DOHH2 (cell line): ENCODE measurements around the gene SLC9A9.

ENCODE experiments used
- H3F3A ChIP-seq: fragments of 200-600 bp; sonication (generic), shearing (Covaris generic); 2 replicates; pipeline ENCODE4 v1.6.0; 2016; ENCODE audit warnings: antibody characterized with exemption, mild to moderate bottlenecking; ENCODE audit not compliant: control insufficient read depth, insufficient read depth
- H3K27ac ChIP-seq: fragments of 200-600 bp; sonication (generic); 2 replicates; pipeline ENCODE4 v1.5.1; 2014; ENCODE audit warnings: low read depth, mild to moderate bottlenecking, low read length, moderate library complexity
- H3K27me3 ChIP-seq: fragments of 200-600 bp; sonication (generic); 2 replicates; pipeline ENCODE4 v1.6.1; 2014; ENCODE audit warnings: mild to moderate bottlenecking, low read length, mixed read lengths; ENCODE audit not compliant: control insufficient read depth
- H3K36me3 ChIP-seq: fragments of 200-600 bp; sonication (generic); 2 replicates; pipeline ENCODE4 v1.6.1; 2014; ENCODE audit warnings: mild to moderate bottlenecking, low read length, moderate library complexity, mixed read lengths; ENCODE audit not compliant: control insufficient read depth
- H3K4me1 ChIP-seq: fragments of 200-600 bp; sonication (generic); 2 replicates; pipeline ENCODE4 v1.6.1; 2014; ENCODE audit warnings: mild to moderate bottlenecking, low read length, mixed read lengths; ENCODE audit not compliant: control insufficient read depth
- H3K4me2 ChIP-seq: fragments of 200-600 bp; sonication (generic); 2 replicates; pipeline ENCODE4 v1.6.0; 2014; ENCODE audit warnings: mild to moderate bottlenecking, low read length, moderate library complexity
- H3K4me3 ChIP-seq: fragments of 200-600 bp; sonication (generic); 2 replicates; pipeline ENCODE4 v1.5.1; 2014; ENCODE audit warnings: mild to moderate bottlenecking, low read length, mixed read lengths
- H3K79me2 ChIP-seq: fragments of 200-600 bp; sonication (generic); 2 replicates; pipeline ENCODE4 v1.6.1; 2014; ENCODE audit warnings: mild to moderate bottlenecking, low read length, mixed read lengths; ENCODE audit not compliant: control insufficient read depth
- H3K9me2 ChIP-seq: fragments of 200-600 bp; sonication (generic); replicated peaks from 2 replicates; pipeline ENCODE4 v1.6.1; 2014; ENCODE audit warnings: mild to moderate bottlenecking, low read length, mixed read lengths; ENCODE audit not compliant: control insufficient read depth
- H3K9me3 ChIP-seq: fragments of 200-600 bp; sonication (generic); 2 replicates; pipeline ENCODE4 v1.6.1; 2014; ENCODE audit warnings: antibody characterized with exemption, low read length, mixed read lengths; ENCODE audit not compliant: control insufficient read depth, insufficient read depth
- H4K20me1 ChIP-seq: fragments of 200-600 bp; sonication (generic); 2 replicates; pipeline ENCODE4 v1.6.0; 2014; ENCODE audit warnings: low read depth, mild to moderate bottlenecking, antibody characterized with exemption, low read length, moderate library complexity; ENCODE audit not compliant: control insufficient read depth, insufficient read depth
- EZH2phosphoT487 ChIP-seq: fragments of 200-600 bp; sonication (generic); IDR thresholded peaks from 2 replicates; pipeline ENCODE4 v1.6.1; 2017; ENCODE audit warnings: borderline replicate concordance, mild to moderate bottlenecking, antibody characterized with exemption, low read length, moderate library complexity, mixed read lengths
- TF ChIP-seq, protein P1 (sequence below): fragments of 200-600 bp; sonication (generic); IDR thresholded peaks from one replicate; pipeline ENCODE4 v1.5.1; 2014; ENCODE audit warnings: antibody characterized with exemption, mild to moderate bottlenecking, low read depth, low read length; ENCODE audit not compliant: poor library complexity, severe bottlenecking

Gene SLC9A9

DNA sequence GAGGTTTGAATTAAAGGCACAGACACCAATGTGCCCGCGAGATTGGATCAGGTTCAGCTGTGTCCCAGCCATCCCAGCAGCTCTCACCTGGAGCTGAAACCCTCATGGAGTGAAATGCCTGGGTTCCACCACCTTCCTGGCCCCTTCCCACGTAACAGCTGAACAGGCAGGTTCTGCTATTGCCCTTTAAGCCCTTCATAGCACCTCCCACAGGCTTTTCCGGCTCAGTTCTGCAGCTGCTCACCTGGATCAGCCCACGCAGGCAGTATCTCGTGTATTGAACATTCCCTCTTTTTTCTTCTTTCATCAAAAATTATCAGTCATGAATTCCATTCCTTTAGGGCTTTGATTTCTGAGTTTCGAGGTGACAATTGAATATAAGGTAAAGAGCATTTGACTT lies 129.8 kb downstream of the SLC9A9 start:
- no peaks in the 10 kb centered on the region for H4K20me1 ChIP-seq
- no peak overlapping the region for H3K4me3 ChIP-seq
- H3K36me3 ChIP-seq = no peaks in the 10 kb centered on the region
- no peaks in the 10 kb centered on the region for H3K4me1 ChIP-seq
- H3K4me2 ChIP-seq = no peak overlapping the region
- H3K9me3 ChIP-seq = no peaks in the 10 kb centered on the region
- no peaks in the 10 kb centered on the region for H3K9me2 ChIP-seq
- no peaks in the 10 kb centered on the region for H3K27me3 ChIP-seq
- H3K27ac ChIP-seq = no peak overlapping the region
- H3K79me2 ChIP-seq = no peaks in the 10 kb centered on the region
- TF ChIP-seq, protein P1, sequence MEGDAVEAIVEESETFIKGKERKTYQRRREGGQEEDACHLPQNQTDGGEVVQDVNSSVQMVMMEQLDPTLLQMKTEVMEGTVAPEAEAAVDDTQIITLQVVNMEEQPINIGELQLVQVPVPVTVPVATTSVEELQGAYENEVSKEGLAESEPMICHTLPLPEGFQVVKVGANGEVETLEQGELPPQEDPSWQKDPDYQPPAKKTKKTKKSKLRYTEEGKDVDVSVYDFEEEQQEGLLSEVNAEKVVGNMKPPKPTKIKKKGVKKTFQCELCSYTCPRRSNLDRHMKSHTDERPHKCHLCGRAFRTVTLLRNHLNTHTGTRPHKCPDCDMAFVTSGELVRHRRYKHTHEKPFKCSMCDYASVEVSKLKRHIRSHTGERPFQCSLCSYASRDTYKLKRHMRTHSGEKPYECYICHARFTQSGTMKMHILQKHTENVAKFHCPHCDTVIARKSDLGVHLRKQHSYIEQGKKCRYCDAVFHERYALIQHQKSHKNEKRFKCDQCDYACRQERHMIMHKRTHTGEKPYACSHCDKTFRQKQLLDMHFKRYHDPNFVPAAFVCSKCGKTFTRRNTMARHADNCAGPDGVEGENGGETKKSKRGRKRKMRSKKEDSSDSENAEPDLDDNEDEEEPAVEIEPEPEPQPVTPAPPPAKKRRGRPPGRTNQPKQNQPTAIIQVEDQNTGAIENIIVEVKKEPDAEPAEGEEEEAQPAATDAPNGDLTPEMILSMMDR = no peak
- no peak for TF ChIP-seq EZH2phosphoT487
- no peaks in the 10 kb centered on the region for H3F3A ChIP-seq

DNA sequence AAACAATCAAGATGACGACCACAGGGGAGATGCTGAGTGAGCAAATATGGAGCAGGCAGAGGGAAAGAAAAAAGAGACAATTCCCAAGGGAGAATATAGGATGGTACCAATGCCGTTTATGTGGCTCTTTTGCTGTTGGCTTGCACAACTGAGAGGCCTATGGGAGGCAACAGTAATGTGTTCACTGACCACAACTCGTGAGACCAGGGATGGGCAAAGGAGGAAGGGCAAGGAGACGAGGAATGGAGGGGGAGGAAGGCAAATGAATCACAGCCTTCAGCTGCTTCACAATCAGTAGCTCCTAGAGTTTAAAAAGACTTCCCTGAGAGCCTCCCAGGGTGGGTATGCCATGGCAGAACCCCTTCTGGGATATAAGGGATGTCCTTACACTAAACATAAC lies 131.5 kb downstream of the SLC9A9 start:
- Histone ChIP-seq H3K9me2 (no peaks in the 10 kb centered on the region), H3F3A (no peaks in the 10 kb centered on the region), H3K4me2 (no peak overlapping the region), H3K4me3 (no peak overlapping the region), H3K9me3 (no peaks in the 10 kb centered on the region), H3K79me2 (no peaks in the 10 kb centered on the region), H3K4me1 (no peaks in the 10 kb centered on the region), H4K20me1 (no peaks in the 10 kb centered on the region), H3K27ac (no peak overlapping the region), H3K36me3 (no peaks in the 10 kb centered on the region), H3K27me3 (no peaks in the 10 kb centered on the region)
- TF ChIP-seq, protein P1 = no peak
- no peak for TF ChIP-seq EZH2phosphoT487

DNA sequence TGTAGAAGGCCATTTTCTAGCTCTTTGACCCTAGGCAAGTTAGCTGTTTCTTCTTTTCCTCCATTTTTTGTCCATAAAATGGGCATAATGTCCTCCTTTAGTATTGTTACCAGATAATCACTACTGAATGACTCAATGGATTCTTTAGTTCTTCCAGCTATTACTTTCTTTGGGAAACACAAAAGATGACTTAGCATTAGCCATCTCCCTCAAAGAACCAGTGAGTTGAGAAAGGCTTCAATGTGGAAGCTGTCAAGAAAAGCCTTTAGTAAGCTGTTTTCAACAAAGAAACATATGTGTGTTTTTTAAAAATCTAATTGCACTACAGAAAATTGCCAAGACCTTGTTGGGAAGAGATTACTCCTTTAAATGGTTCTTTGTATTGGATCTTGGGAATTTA lies 135.7 kb downstream of the SLC9A9 start:
- Histone ChIP-seq H3K4me3 (no peak overlapping the region), H4K20me1 (no peaks in the 10 kb centered on the region), H3K9me3 (no peaks in the 10 kb centered on the region), H3K36me3 (no peaks in the 10 kb centered on the region), H3K9me2 (no peaks in the 10 kb centered on the region), H3K27me3 (peaks cover 3% of the 10 kb centered on the region; the same call in 1 of the 2 replicates), H3K79me2 (no peaks in the 10 kb centered on the region), H3F3A (no peaks in the 10 kb centered on the region), H3K4me2 (no peak overlapping the region), H3K4me1 (no peaks in the 10 kb centered on the region), H3K27ac (no peak overlapping the region)
- TF ChIP-seq EZH2phosphoT487 = no peak
- TF ChIP-seq, protein P1 = no peak

DNA sequence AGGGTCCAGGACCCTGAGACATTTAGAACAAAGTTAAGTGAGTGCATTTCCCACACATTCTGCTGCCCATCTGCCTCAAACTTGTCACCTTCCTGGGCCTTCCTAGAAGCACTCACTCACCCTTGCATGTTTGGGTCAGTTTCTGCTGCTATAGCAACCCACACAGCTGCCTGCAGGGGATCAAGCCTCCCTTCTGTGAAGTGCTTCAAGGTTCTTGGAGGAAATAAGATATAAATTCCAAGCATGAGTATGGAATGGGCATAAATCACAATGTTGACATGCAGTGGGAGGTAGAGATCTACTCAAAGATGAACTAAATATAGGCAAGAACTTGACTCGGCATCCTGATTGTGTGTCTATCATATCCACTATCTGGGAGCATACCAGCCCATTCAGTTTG lies 140.4 kb downstream of the SLC9A9 start:
- H3K4me2 ChIP-seq = no peak overlapping the region
- no peak overlapping the region for H3K4me3 ChIP-seq
- H3K79me2 ChIP-seq = no peaks in the 10 kb centered on the region
- TF ChIP-seq, protein P1 = no peak
- no peak for TF ChIP-seq EZH2phosphoT487
- peaks cover 3% of the 10 kb centered on the region; the same call in 1 of the 2 replicates for H3K27me3 ChIP-seq
- no peaks in the 10 kb centered on the region for H3K9me3 ChIP-seq
- no peaks in the 10 kb centered on the region for H3K36me3 ChIP-seq
- no peaks in the 10 kb centered on the region for H3F3A ChIP-seq
- H4K20me1 ChIP-seq = no peaks in the 10 kb centered on the region
- H3K27ac ChIP-seq = no peak overlapping the region
- H3K4me1 ChIP-seq = no peaks in the 10 kb centered on the region
- H3K9me2 ChIP-seq = no peaks in the 10 kb centered on the region
